KMS-11 (cell line): ENCODE data around the gene MAGI2.

Experiments
- H2AFZ ChIP-seq: fragments of 200-600 bp; sonication (generic); 2 replicates; pipeline ENCODE4 v1.6.1; 2016; ENCODE audit warnings: antibody characterized with exemption, mixed run types, low read depth
- H3K27ac ChIP-seq: fragments of 200-600 bp; sonication (generic); 2 replicates; pipeline ENCODE4 v1.6.1; 2016; ENCODE audit warnings: mild to moderate bottlenecking, mixed run types
- H3K27me3 ChIP-seq: fragments of 200-600 bp; sonication (generic); 2 replicates; pipeline ENCODE4 v1.6.1; 2017; ENCODE audit warnings: mild to moderate bottlenecking, low read depth, mixed run types, moderate library complexity; ENCODE audit not compliant: insufficient read depth
- H3K36me3 ChIP-seq: fragments of 200-600 bp; sonication (generic); 2 replicates; pipeline ENCODE4 v1.6.1; 2017; ENCODE audit warnings: mild to moderate bottlenecking, mixed run types; ENCODE audit not compliant: insufficient read depth
- H3K4me1 ChIP-seq: fragments of 200-600 bp; sonication (generic); 2 replicates; pipeline ENCODE4 v1.6.1; 2016; ENCODE audit warnings: mild to moderate bottlenecking, low read depth, mixed run types; ENCODE audit not compliant: poor library complexity, severe bottlenecking
- H3K4me2 ChIP-seq: fragments of 200-600 bp; sonication (generic); 2 replicates; pipeline ENCODE4 v1.7.0; 2016; ENCODE audit warnings: mild to moderate bottlenecking, mixed run types
- H3K4me3 ChIP-seq: fragments of 200-600 bp; sonication (generic); IDR thresholded peaks from 2 replicates; pipeline ENCODE4 v1.6.1; 2017; ENCODE audit warnings: low read depth, low read length, mixed read lengths; ENCODE audit not compliant: insufficient read depth
- H3K79me2 ChIP-seq: fragments of 200-600 bp; sonication (generic); 2 replicates; pipeline ENCODE4 v1.6.1; 2016; ENCODE audit warnings: low read depth, mixed run types; ENCODE audit not compliant: insufficient read depth
- H3K9ac ChIP-seq: fragments of 200-600 bp; sonication (generic); 2 replicates; pipeline ENCODE4 v1.6.1; 2016; ENCODE audit warnings: mild to moderate bottlenecking, mixed run types
- H4K20me1 ChIP-seq: fragments of 200-600 bp; sonication (generic); 2 replicates; pipeline ENCODE4 v1.6.1; 2016; ENCODE audit warnings: mild to moderate bottlenecking, mixed run types; ENCODE audit not compliant: insufficient read depth
- CTCF ChIP-seq: fragments of 200-600 bp; sonication (generic); conservative IDR thresholded peaks from 2 replicates; pipeline ENCODE4 v1.6.1; 2017; ENCODE audit warnings: low read depth, mild to moderate bottlenecking, antibody characterized with exemption, low read length, moderate library complexity, mixed read lengths

The MAGI2 gene

GRCh38 chr7:78146546-78146945 is 1306.9 kb downstream of the MAGI2 start:
- Histone ChIP-seq H3K27me3 (no peaks in the 10 kb centered on the region), H3K4me3 (no peak overlapping the region), H3K4me1 (no peaks in the 10 kb centered on the region), H3K9ac (no peak overlapping the region), H3K4me2 (no peak overlapping the region), H4K20me1 (no peaks in the 10 kb centered on the region), H3K27ac (no peak overlapping the region), H2AFZ (no peak overlapping the region), H3K79me2 (no peaks in the 10 kb centered on the region), H3K36me3 (no peaks in the 10 kb centered on the region)
- TF ChIP-seq CTCF: no peak

GRCh38 chr7:78143661-78144060 is 1309.8 kb downstream of the MAGI2 start:
- no peaks in the 10 kb centered on the region for H3K27me3 ChIP-seq
- H3K4me1 ChIP-seq: no peaks in the 10 kb centered on the region
- H3K4me3 ChIP-seq: no peak overlapping the region
- H3K36me3 ChIP-seq: no peaks in the 10 kb centered on the region
- no peak overlapping the region for H3K9ac ChIP-seq
- H3K4me2 ChIP-seq: no peak overlapping the region
- H3K27ac ChIP-seq: no peak overlapping the region
- no peak for TF ChIP-seq CTCF
- no peaks in the 10 kb centered on the region for H3K79me2 ChIP-seq
- H2AFZ ChIP-seq: no peak overlapping the region
- no peaks in the 10 kb centered on the region for H4K20me1 ChIP-seq

GRCh38 chr7:78141522-78142281 is 1311.8 kb downstream of the MAGI2 start:
- no peaks in the 10 kb centered on the region for H3K79me2 ChIP-seq
- H4K20me1 ChIP-seq: no peaks in the 10 kb centered on the region
- no peak overlapping the region for H2AFZ ChIP-seq
- H3K4me1 ChIP-seq: no peaks in the 10 kb centered on the region
- H3K27me3 ChIP-seq: no peaks in the 10 kb centered on the region
- no peak overlapping the region for H3K27ac ChIP-seq
- no peaks in the 10 kb centered on the region for H3K36me3 ChIP-seq
- H3K9ac ChIP-seq: no peak overlapping the region
- no peak for TF ChIP-seq CTCF
- H3K4me3 ChIP-seq: no peak overlapping the region
- H3K4me2 ChIP-seq: no peak overlapping the region

- no peak overlapping the region for H3K9ac ChIP-seq
- H3K4me1 ChIP-seq: no peaks in the 10 kb centered on the region
- H3K27ac ChIP-seq: no peak overlapping the region
- no peak overlapping the region for H3K4me2 ChIP-seq
- H3K36me3 ChIP-seq: no peaks in the 10 kb centered on the region
- no peaks in the 10 kb centered on the region for H3K27me3 ChIP-seq
- no peaks in the 10 kb centered on the region for H3K79me2 ChIP-seq
- no peak overlapping the region for H3K4me3 ChIP-seq
- H4K20me1 ChIP-seq: no peaks in the 10 kb centered on the region
- no peak overlapping the region for H2AFZ ChIP-seq
- no peak for TF ChIP-seq CTCF
These were observed 1313.4 kb downstream of the MAGI2 start for GRCh38 chr7:78140109-78140508.
